MV-4-11 (cell line): ENCODE results near the gene LPAR3.
"Not testable (repeated sequence)": the region's sequence is repeated elsewhere in the genome, so short reads cannot be mapped to it uniquely, and the experiment has no call there.

Source experiments
- DNase-seq: peaks from one replicate; lab custom pipeline; 2025; lab: John Stamatoyannopoulos, UW

Gene LPAR3

GRCh38 chr1:84892705-84893618 lies at the start of gene LPAR3:
Gene LPAR3 (minus strand): TSS chr1:84893206. CDS start chr1:84866120, 27,086 bp downstream.
- no peak for DNase-seq

- no peak for DNase-seq
Measured at GRCh38 chr1:84941843-84942242, 48.8 kb upstream of the LPAR3 start.

- DNase-seq, result no peak
Measured at GRCh38 chr1:84940481-84940880, 47.5 kb upstream of the LPAR3 start.

- no peak for DNase-seq
Measured at GRCh38 chr1:84939761-84940160, 46.8 kb upstream of the LPAR3 start.

GRCh38 chr1:84939151-84939550 lies 46.1 kb upstream of the LPAR3 start:
- no peak for DNase-seq

- peak; percentile 49 for DNase-seq
Measured at GRCh38 chr1:84936116-84936810, 43.3 kb upstream of the LPAR3 start.

- no peak for DNase-seq
Measured at GRCh38 chr1:84933011-84933611, 40.1 kb upstream of the LPAR3 start.

- DNase-seq, result peak; percentile 9
Measured at GRCh38 chr1:84930831-84931230, 37.8 kb upstream of the LPAR3 start.

GRCh38 chr1:84930329-84930728 lies 37.3 kb upstream of the LPAR3 start:
- no peak for DNase-seq

- no peak for DNase-seq
Measured at GRCh38 chr1:84929581-84929980, 36.6 kb upstream of the LPAR3 start.

GRCh38 chr1:84928979-84929378 lies 36.0 kb upstream of the LPAR3 start:
- no peak for DNase-seq

GRCh38 chr1:84923317-84923716 lies 30.3 kb upstream of the LPAR3 start:
- DNase-seq, result no peak

- no peak for DNase-seq
Measured at GRCh38 chr1:84920159-84920558, 27.2 kb upstream of the LPAR3 start.

GRCh38 chr1:84919461-84919970 lies 26.5 kb upstream of the LPAR3 start:
- no peak for DNase-seq

- no peak for DNase-seq
Measured at GRCh38 chr1:84918726-84919336, 25.8 kb upstream of the LPAR3 start.

GRCh38 chr1:84916897-84917296 lies 23.9 kb upstream of the LPAR3 start:
- no peak for DNase-seq

- DNase-seq, result peak; percentile 56
Measured at GRCh38 chr1:84913555-84913892, 20.5 kb upstream of the LPAR3 start.

- DNase-seq, result no peak
Measured at GRCh38 chr1:84912726-84913554, 19.9 kb upstream of the LPAR3 start.

- DNase-seq, result not testable (repeated sequence)
Measured at GRCh38 chr1:84908746-84909464, 15.9 kb upstream of the LPAR3 start.

- DNase-seq, result no peak
Measured at GRCh38 chr1:84907095-84907827, 14.3 kb upstream of the LPAR3 start.
